Measurements from ENCODE around the gene TLR2. TPM values are rescaled to one million over a fixed set of nuclear protein-coding genes. Genes with fewer than 3 reads are reported as not detected.
"Not testable (repeated sequence)": the region's sequence is repeated elsewhere in the genome, so short reads cannot be mapped to it uniquely, and the experiment has no call there.

The TLR2 gene
- total RNA-seq, 2 donors from 2014 or later: 1.1 to 1.6 TPM

- peak; percentile 15 to 39 for ATAC-seq
- peaks cover 0 to 3% of the 10 kb centered on the region in 2 donors for H3K9me3 Mint-ChIP-seq
- no peak for DNase-seq (ENCODE audit: low spot score in 2 of 2)
These were observed 33.0 kb upstream of the TLR2 start for GRCh38 chr4:153651116-153651515.

DNA sequence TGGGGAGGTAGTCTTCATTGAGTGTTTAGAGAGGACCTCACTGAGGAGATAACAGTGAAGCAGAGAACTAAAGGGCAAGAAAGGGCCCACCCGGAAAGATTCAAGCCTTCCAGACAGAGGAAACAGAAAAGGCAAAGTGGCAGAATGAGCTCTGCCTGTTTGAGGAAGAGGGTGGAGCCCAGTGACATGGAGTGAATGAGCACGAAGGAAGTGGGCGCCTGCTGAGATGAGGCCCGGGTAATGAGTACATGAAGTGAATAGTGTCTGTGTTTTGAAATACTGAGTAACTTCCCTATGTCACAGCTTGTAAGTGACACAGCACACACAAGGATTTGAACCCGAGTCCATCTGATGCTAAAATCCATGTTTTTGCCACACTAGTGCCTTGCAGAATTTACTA, 32.5 kb upstream of the TLR2 start:
- H3K27ac Mint-ChIP-seq: peak overlapping the region; percentile 69 to 84
- H3K9me3 Mint-ChIP-seq: peaks cover 0 to 3% of the 10 kb centered on the region in 2 donors
- DNase-seq (ENCODE audit: low spot score in 2 of 2): peak in 1 of 2 donors; percentile 50
- peak; percentile 76 to 91 for ATAC-seq
- H3K36me3 Mint-ChIP-seq: no peaks in the 10 kb centered on the region

More at GRCh38 chr4:153651116-153651515, 33.0 kb upstream of the TLR2 start:
- H3K36me3 Mint-ChIP-seq: no peaks in the 10 kb centered on the region
- peak overlapping the region; percentile 69 to 84 for H3K27ac Mint-ChIP-seq

GRCh38 chr4:153652051-153652784, 31.9 kb upstream of the TLR2 start:
- DNase-seq (ENCODE audit: low spot score in 2 of 2): no peak

GRCh38 chr4:153655002-153655541, 29.0 kb upstream of the TLR2 start:
- DNase-seq (ENCODE audit: low spot score in 2 of 2) (no peak), ATAC-seq (no peak)
- Mint-ChIP-seq H3K36me3 (no peaks in the 10 kb centered on the region), H3K27ac (no peak overlapping the region), H3K9me3 (peaks cover 0 to 3% of the 10 kb centered on the region in 2 donors)

More at GRCh38 chr4:153652051-153652784, 31.9 kb upstream of the TLR2 start:
- H3K9me3 Mint-ChIP-seq: peaks cover 0 to 3% of the 10 kb centered on the region in 2 donors
- peak overlapping the region; percentile 39 to 84 for H3K27ac Mint-ChIP-seq
- peak; percentile 32 to 56 for ATAC-seq
- no peaks in the 10 kb centered on the region for H3K36me3 Mint-ChIP-seq

- H3K9me3 Mint-ChIP-seq: peaks cover 0 to 3% of the 10 kb centered on the region in 2 donors
- ATAC-seq: no peak
- no peaks in the 10 kb centered on the region for H3K36me3 Mint-ChIP-seq
- no peak overlapping the region for H3K27ac Mint-ChIP-seq
- DNase-seq (ENCODE audit: low spot score in 2 of 2): no peak
These were observed 28.2 kb upstream of the TLR2 start for GRCh38 chr4:153655928-153656327.

GRCh38 chr4:153661215-153661822, 22.8 kb upstream of the TLR2 start:
- DNase-seq (ENCODE audit: low spot score in 2 of 2) (no peak), ATAC-seq (no peak)
- H3K9me3 Mint-ChIP-seq: peaks cover 11 to 16% of the 10 kb centered on the region in 2 donors
- peaks cover 0 to 6% of the 10 kb centered on the region in 2 donors for H3K36me3 Mint-ChIP-seq
- no peak overlapping the region for H3K27ac Mint-ChIP-seq

- DNase-seq (ENCODE audit: low spot score in 2 of 2) (no peak), ATAC-seq (no peak)
- peaks cover 0 to 6% of the 10 kb centered on the region in 2 donors for H3K36me3 Mint-ChIP-seq
- no peak overlapping the region for H3K27ac Mint-ChIP-seq
- peaks cover 11 to 16% of the 10 kb centered on the region in 2 donors for H3K9me3 Mint-ChIP-seq
These were observed 22.2 kb upstream of the TLR2 start for GRCh38 chr4:153661908-153662307.

- no peak for ATAC-seq
- H3K27ac Mint-ChIP-seq: no peak overlapping the region
- peaks cover 11 to 16% of the 10 kb centered on the region in 2 donors for H3K9me3 Mint-ChIP-seq
- no peak for DNase-seq (ENCODE audit: low spot score in 2 of 2)
- peaks cover 0 to 6% of the 10 kb centered on the region in 2 donors for H3K36me3 Mint-ChIP-seq
These were observed 20.4 kb upstream of the TLR2 start for GRCh38 chr4:153663667-153664066.

DNA sequence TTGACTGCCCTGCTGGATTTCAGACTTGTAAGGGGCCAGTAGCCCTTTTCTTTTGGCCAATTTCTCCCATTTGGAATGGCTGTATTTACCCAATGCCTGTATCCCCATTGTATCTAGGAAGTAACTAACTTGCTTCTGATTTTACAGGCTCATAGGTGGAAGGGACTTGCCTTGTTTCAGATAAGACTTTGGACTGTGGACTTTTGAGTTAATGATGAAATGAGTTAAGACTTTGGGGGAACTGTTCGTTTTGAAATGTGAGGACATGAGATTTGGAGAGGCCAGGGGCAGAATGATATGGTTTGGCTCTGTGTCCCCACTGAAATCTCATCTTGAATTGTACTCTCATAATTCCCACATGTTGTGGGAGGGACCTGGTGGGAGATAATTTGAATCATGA, 17.6 kb upstream of the TLR2 start:
- not testable (repeated sequence) for ATAC-seq; DNase-seq (ENCODE audit: low spot score in 2 of 2); H3K36me3 Mint-ChIP-seq; H3K27ac Mint-ChIP-seq
- H3K9me3 Mint-ChIP-seq: peaks cover 11 to 16% of the 10 kb centered on the region in 2 donors

- Mint-ChIP-seq H3K27ac (no peak overlapping the region), H3K9me3 (peaks cover 0 to 10% of the 10 kb centered on the region in 2 donors), H3K36me3 (no peaks in the 10 kb centered on the region)
- DNase-seq (ENCODE audit: low spot score in 2 of 2) (no peak), ATAC-seq (no peak)
These were observed 15.4 kb upstream of the TLR2 start for GRCh38 chr4:153668647-153669046.

- Mint-ChIP-seq H3K27ac (no peak overlapping the region), H3K9me3 (peaks cover 0 to 5% of the 10 kb centered on the region in 2 donors), H3K36me3 (no peaks in the 10 kb centered on the region)
- DNase-seq (ENCODE audit: low spot score in 2 of 2): no peak
- no peak for ATAC-seq
These were observed 14.2 kb upstream of the TLR2 start for GRCh38 chr4:153669838-153670237.

DNA sequence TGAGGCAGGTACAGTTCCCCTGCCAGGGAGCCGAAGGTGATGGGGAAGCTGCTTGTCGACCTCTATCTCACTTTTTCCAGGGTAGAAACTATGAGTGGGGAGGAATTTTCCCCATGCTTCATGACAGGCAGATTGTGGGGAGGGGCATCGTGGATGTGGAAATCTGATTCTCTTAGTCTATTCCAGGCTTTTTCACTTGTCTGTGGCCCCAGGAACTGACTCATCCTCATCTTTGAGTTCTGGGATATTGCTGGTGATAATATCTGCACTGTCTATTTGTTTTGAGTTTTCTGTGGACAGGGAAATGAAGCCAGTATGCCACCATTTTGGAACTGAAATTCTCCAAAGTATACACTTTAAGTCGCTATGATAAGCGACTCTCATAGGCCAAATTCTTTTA, 7.6 kb upstream of the TLR2 start:
- Mint-ChIP-seq H3K27ac (no peak overlapping the region), H3K9me3 (peaks cover 5 to 16% of the 10 kb centered on the region in 2 donors), H3K36me3 (peaks cover 0 to 7% of the 10 kb centered on the region in 2 donors)
- DNase-seq (ENCODE audit: low spot score in 2 of 2) (no peak), ATAC-seq (no peak)

GRCh38 chr4:153676984-153677383, 7.1 kb upstream of the TLR2 start:
- ATAC-seq (no peak), DNase-seq (ENCODE audit: low spot score in 2 of 2) (no peak)
- H3K36me3 Mint-ChIP-seq: peaks cover 0 to 7% of the 10 kb centered on the region in 2 donors
- H3K27ac Mint-ChIP-seq: no peak overlapping the region
- H3K9me3 Mint-ChIP-seq: peaks cover 5 to 16% of the 10 kb centered on the region in 2 donors

DNA sequence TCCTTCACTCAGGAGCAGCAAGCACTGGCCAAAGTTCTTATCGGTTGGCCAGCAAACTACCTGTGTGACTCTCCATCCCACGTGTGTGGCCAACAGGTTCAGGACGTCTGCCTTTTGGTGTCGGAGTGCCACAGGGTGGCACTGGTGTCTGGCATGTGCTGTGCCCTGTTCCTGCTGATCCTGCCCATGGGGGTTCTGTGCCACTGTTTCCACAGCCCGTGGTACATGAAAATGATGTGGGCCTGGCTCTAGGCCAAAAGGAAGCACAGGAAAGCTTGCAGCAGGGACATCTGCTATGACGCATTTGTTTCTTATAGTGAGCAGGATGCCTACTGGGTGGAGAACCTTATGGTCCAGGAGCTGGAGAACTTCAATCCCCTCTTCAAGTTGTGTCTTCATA, 4.6 kb upstream of the TLR2 start:
- DNase-seq (ENCODE audit: low spot score in 2 of 2) (no peak), ATAC-seq (no peak)
- Mint-ChIP-seq H3K27ac (no peak overlapping the region), H3K36me3 (peaks cover 0 to 7% of the 10 kb centered on the region in 2 donors), H3K9me3 (peaks cover 5 to 16% of the 10 kb centered on the region in 2 donors)

GRCh38 chr4:153683763-153684181, 308 bp upstream of the TLR2 start:
- Mint-ChIP-seq H3K27ac (no peak overlapping the region), H3K9me3 (peaks cover 0 to 12% of the 10 kb centered on the region in 2 donors)

DNA sequence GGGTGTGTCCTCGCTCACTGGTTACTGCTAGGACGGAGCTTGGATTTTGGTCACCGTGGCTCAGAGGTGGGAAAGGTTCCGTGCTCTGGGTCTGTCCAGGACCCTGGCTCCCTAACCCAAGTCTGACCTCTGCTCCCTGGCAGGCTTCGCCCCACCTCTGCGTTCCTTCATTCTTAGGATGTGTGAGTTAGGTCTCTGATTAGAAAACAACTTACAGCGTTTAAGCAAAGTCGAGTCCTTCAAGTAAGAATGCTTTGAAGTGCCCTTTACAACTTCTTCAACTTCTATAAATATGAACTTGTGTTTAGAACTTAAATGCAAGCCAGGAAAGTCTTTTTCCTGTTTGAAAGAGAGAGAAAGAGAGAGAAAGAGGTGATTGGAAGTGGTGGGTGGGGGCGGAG, 891 bp downstream of the TLR2 start:
- DNase-seq (ENCODE audit: low spot score in 2 of 2) (no peak), ATAC-seq (no peak)
- H3K36me3 Mint-ChIP-seq: peaks cover 24 to 32% of the 10 kb centered on the region in 2 donors
- peaks cover 3 to 22% of the 10 kb centered on the region in 2 donors for H3K9me3 Mint-ChIP-seq
- peak overlapping the region in 1 of 2 donors; percentile 65 for H3K27ac Mint-ChIP-seq

More at GRCh38 chr4:153683763-153684181, 308 bp upstream of the TLR2 start:
- peaks cover 12 to 21% of the 10 kb centered on the region in 2 donors for H3K36me3 Mint-ChIP-seq
- DNase-seq (ENCODE audit: low spot score in 2 of 2) (no peak), ATAC-seq (no peak)

DNA sequence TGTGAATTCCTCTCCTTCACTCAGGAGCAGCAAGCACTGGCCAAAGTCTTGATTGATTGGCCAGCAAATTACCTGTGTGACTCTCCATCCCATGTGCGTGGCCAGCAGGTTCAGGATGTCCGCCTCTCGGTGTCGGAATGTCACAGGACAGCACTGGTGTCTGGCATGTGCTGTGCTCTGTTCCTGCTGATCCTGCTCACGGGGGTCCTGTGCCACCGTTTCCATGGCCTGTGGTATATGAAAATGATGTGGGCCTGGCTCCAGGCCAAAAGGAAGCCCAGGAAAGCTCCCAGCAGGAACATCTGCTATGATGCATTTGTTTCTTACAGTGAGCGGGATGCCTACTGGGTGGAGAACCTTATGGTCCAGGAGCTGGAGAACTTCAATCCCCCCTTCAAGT, 20.4 kb downstream of the TLR2 start:
- ATAC-seq: no peak

More for the DNA sequence above, 20.4 kb downstream of the TLR2 start:
- Mint-ChIP-seq H3K27ac (no peak overlapping the region), H3K36me3 (no peaks in the 10 kb centered on the region), H3K9me3 (no peaks in the 10 kb centered on the region)
- DNase-seq (ENCODE audit: low spot score in 2 of 2): no peak

Data from activated naive CD4-positive, alpha-beta T cell treated with anti-CD3 and anti-CD28 coated beads, Interleukin-2, amount 50 U/mL, for 72 hours (primary cell).